ENCODE results near the gene ZNF587B.
"Not testable (repeated sequence)": the region's sequence is repeated elsewhere in the genome, so short reads cannot be mapped to it uniquely, and the experiment has no call there.

The ZNF587B gene

DNA sequence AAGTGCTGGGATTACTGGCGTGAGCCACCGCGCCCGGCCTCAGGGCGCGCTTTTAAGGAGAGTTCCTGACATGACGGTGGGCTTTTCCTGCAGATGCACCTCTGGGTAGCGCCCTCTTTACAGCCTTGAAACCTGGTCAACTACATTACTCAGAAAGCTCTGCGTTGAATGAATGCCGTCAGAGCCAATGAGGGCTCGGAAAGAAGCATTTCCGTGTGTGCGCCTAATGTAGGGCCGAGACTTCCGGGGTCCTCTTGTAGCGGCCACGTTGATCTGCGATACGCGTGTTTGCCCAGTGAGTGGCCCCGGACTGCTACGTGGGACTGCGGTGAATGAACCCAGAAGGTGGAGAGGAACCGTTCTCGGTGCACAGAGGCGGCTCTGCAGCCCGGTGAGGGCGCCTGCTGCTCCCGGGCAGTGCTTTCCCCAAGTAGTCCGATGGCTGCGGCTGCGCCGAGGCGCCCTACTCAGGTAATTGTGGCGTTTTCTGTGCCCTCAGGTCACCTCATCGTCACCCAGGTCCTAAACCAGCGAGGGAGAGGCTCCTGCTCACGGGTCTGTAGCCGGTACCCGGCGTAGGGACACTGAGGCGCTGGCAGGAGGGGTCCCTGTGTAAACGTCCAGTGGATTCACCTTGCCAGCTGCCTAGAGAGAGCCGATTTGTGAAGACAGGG is 10.5 kb upstream of the ZNF587B start:
- peak; percentile 84 to 89 for DNase-seq

DNA sequence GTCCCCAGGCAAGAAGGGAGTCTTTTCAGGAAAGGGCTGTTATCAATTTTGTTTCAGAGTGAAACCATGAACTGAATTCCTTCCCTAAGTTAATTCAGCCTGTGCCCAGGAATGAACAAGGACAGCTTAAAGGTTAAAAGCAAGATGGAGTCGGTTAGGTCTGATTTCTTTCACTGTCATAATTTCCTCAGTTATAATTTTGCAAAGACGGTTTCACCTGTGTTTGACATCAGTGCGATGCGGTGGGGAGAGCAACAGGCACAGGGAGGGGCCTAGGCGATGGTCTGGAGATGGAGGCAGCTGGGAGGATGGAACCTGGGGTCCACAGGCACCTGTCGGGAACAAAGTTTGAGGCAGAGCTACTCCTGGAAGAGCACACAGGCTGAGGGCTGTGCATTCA is 9.5 kb upstream of the ZNF587B start:
- DNase-seq, result no peak

DNA sequence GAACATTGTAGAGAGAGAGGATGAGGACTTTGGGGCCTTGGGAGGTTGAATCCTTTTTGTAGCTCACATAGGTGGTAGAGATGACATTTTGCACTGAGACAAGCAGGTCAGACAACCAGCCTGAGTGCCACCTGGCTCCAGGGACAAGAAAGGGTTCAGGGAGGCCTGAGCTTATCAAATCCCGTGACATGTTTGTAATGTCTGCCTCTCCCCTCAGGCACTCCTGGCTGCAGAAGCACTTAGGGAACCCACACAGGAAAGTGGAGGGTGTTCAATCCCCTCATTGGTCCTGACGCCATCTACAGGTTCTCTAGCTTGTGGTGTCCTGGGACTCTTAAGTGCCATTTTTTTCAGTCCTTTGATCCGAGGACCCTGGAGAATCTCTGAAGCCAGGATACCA is 9.0 kb upstream of the ZNF587B start:
- not testable (repeated sequence) for DNase-seq

DNA sequence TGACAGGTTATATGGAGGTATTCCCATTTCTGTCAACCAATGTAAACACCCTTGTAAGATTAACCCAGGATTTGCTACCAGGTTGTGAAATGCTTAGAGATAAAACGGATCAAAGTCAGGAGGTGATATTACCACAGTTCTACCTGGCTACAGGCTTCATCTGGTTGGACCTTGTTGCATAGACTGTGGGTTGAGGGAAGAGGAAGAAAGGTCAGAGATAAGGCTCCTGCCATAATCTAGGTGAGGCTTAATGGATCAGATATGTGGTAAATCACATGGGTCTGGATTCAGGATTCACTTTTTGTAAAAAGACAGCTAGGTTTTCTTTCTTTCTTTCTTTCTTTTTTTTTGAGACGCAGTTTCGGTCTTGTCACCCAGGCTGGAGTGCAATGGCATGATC is 8.6 kb upstream of the ZNF587B start:
- not testable (repeated sequence) for DNase-seq

DNA sequence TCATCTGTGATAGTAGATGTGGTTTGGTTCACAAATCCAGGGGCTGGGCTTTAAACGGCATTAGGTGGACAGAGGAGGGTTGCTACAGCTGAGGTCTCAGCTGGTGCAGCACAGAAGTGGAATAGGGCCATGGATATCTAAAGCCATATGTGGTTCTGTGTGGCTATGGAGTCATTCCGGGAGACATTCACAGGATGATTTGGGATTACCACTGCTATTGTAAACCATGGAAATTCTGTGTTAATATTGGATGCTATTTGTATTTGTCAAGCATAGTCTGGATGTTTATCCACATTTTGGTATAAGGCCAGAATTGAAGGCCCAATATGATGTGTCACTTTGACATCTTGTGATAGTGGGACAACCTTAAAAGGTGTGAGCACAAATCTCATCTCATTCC is 6.9 kb upstream of the ZNF587B start:
- DNase-seq, result not testable (repeated sequence)

GRCh38 chr19:57823608-57824007 is 6.5 kb upstream of the ZNF587B start:
- not testable (repeated sequence) for DNase-seq

DNA sequence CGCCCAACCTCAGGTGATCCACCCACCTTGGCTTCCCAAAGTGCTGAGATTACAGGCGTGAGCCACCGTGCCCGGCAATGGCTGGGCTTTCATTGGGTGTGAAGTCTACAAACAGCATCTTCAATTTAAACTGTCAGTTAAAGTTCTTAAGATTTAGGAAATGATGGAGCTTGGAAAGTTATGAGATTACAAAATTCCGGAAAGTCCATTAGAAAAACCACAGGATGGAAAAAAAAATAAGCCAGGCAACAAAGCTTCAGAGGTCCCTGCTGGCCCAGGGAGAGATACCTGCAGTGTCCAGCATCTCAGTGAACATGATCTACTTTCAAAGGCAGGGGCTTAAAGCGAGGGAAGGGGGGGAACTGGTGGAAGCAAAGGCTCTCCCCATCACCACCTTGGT is 4.6 kb upstream of the ZNF587B start:
- DNase-seq, result peak; percentile 36 to 71

DNA sequence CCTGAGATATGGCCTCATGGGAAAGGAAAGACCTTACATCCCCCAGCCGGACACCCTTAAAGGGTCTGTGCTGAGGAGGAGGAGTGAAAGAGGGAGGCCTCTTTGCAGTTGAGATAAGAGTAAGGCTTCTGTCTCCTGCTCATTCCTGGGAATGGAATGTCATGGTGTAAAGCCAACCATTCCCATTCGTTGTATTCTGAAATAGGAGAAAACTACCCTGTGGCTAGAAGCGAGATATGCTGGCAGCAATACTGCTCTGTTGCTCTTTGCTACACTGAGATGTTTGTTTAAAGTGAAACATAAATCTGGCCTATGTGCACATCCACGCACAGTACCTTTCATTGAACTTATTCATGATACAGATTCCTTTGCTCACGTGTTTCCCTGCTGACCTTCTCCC is 783 bp upstream of the ZNF587B start:
- DNase-seq, result no peak

- DNase-seq, result not testable (repeated sequence)
Measured at GRCh38 chr19:57836991-57837390, 6.9 kb downstream of the ZNF587B start.

- DNase-seq, result not testable (repeated sequence)
Measured at GRCh38 chr19:57838622-57839191, 8.6 kb downstream of the ZNF587B start.

DNA sequence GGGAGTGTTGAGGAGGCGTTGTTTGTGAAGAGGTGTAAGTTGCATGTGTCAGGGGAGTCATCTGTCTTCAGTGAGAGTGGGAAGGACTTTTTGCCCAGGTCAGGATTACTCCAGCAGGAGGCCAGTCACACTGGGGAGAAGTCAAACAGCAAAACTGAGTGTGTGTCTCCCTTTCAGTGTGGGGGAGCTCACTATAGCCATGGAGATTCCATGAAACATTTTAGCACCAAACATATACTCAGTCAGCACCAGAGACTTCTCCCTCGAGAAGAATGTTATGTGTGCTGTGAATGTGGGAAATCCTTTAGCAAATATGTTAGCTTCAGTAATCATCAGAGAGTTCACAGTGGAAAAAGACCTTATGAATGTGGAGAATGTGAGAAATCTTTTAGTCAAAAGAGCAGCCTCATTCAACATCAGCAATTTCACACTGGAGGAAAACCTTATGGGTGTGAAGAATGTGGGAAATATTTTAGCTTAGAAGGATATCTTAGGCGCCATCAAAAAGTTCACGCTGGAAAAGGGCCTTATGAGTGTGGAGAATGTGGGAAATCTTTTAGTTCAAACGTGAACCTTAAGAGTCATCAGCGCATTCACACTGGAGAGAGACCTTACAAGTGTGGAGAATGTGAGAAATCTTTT is 11.1 kb downstream of the ZNF587B start:
- no peak for DNase-seq

DNA sequence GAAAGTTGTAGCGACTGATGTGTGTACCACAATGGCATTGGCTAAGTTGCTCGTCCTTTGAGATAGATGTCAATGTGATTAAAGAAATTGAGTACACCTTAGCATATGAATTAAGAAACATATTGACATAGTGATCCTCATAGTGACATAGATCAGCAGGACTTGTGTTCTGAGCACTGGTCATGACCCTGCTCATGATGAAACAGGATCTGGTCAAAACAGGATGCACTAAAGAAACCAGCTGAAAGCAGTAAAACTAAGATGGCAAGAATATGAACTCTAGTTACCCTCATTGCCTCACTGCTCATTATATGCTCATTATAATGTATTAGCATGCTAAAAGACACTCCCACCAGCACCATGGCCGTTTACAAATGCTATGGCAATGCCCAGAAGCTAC is 17.1 kb downstream of the ZNF587B start:
- not testable (repeated sequence) for DNase-seq

- DNase-seq, result not testable (repeated sequence)
Measured at GRCh38 chr19:57849162-57849665, 19.1 kb downstream of the ZNF587B start.

- DNase-seq, result peak; percentile 80 to 81
Measured at GRCh38 chr19:57849666-57850473, 19.8 kb downstream of the ZNF587B start, which contains the start of gene ZNF587. ZNF587 (plus strand) TSS chr19:57849859; CDS start chr19:57850039, 180 bp downstream.

DNA sequence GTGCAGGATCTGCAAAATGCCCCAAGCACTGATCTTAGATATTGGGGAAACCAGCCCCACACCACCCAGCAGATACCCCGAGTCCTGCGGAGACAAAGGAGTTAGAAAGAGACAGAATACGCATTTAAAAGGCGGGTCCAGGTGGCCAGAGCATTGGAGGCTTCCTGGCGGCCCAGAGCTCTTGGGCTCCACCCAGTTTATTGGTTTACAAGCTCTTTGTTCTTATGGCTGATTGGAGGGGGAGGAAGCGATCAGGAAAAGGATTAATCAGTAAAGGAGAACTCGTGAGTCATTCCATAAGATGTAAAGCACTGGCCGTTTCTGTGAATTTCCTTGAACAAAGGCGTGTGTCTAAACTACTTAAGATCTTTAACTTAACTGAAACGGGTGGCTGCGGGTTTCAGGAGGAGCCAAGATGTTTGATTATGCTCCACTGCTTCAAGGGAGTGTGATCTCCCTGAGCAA is 20.5 kb downstream of the ZNF587B start:
- DNase-seq, result peak in 1 of 2 donors; percentile 2

DNA sequence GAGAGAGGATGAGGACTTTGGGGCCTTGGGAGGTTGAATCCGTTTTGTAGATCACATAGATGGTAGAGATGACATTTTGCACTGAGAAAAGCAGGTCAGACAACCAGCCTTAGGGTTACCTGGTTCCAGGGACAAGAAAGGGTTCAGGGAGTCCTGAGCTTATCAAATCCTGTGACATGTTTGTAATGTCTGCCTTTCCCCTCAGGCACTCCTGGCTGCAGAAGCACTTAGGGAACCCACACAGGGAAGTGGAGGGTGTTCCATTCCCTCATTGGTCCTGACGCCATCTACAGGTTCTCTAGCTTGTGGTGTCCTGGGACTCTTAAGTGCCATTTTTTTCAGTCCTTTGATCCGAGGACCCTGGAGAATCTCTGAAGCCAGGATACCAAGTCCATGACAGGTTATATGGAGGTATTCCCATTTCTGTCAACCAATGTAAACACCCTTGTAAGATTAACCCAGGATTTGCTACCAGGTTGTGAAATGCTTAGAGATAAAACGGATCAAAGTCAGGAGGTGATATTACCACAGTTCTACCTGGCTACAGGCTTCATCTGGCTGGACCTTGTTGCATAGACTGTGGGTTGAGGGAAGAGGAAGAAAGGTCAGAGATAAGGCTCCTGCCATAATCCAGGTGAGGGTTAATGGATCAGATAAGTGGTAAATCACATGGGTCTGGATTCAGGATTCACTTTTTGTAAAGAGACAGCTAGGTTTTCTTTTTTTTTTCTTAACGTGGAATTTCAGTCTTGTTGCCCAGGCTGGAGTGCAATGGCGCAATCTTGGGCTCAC is 21.9 kb downstream of the ZNF587B start:
- DNase-seq, result not testable (repeated sequence)

DNA sequence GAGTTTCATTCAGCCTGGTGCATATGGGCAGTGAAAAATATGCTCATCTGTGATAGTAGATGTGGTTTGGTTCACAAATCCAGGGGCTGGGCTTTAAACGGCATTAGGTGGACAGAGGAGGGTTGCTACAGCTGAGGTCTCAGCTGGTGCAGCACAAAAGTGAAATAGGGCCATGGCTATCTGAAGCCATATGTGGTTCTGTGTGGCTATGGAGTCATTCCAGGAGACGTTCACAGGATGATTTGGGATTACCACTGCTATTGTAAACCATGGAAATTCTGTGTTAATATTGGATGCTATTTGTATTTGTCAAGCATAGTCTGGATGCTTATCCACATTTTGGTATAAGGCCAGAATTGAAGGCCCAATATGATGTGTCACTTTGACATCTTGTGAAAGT is 24.0 kb downstream of the ZNF587B start:
- not testable (repeated sequence) for DNase-seq

- DNase-seq, result not testable (repeated sequence)
Measured at GRCh38 chr19:57862351-57862750, 32.3 kb downstream of the ZNF587B start.

DNA sequence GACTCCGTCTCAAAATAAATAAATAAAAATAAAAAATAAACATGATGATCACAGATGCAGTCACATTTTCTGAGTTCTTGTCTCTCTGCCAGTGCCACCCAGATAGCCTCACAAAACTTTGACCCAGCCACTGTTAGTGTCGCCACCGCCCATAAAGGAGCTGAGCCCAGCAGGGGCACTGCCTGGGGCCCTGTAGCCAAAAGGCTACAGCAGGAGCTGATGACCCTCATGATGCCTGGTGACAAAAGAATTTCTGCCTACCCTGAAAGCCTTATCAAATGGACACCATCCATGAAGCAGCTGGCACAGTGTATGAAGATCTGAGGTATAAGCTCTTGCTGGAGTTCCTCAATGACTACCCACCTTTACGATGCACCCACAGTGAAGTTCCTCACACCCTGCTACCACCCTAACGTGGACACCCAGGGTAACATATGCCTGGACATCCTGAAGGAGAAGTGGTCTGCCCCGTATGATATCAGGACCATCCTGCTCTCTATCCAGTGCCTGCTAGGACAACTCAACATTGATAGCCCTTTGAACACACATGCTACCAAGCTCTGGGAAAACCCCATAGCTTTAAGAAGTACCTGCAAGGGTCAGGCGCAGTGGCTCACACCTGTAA is 37.9 kb downstream of the ZNF587B start:
- DNase-seq, result no peak

DNA sequence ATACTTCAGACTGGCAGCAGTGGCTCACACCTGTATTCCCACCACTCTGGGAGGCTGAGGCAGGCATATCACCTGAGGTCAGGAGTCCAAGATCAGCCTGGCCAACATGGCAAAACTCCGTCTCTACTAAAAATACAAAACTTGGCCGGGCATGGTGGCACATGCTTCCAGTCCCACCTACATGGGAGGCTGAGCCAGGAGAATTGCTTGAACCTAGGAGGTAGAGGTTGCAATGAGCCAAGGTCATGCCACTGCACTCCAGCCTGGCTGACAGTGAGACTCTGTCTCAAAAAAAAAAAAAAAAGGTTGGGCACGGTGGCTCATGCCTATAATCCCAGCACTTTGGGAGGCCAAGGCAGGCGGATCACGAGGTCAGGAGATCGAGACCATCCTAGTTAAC is 39.6 kb downstream of the ZNF587B start:
- not testable (repeated sequence) for DNase-seq

DNA sequence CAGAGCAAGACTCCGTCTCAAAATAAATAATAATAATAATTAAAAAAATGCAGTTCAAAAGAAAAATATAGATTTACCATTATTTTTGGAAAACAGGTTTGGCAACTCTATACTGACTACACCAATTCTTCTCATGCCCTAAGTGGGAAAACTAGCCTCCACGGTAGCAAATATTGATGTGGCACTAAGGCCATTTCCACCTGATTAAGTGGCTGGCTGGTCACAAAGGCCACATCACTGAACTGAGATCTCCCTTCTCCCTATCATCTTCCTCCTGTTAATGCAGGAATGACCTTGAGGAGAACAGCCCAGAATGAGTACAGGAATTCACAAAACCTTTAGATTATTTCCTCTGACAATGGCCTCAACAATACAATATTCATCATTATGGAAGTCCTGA is 40.1 kb downstream of the ZNF587B start:
- no peak for DNase-seq

DNA sequence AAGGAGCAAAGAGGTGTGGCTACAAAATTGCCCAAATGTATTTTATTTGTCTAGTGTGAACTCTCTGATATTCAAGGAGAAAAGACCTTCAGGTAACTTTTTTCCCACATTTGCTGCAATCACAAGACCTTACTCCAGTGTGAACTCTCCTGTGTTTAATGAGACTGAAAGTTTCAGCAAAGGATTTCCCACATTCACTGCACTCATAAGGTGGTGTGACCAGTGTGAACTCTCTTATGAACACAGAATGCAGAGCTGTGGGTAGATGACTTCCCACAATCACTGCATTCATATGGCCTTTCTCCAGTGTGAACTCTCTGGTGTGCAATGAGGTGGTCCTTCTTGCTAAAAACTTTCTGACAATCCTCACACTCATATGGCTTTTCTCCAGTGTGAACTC is 42.4 kb downstream of the ZNF587B start:
- no peak for DNase-seq

Data from inflammatory macrophage treated with lipopolysaccharide for 1 hour (primary cell).